ENCODE measurements around the gene THAP7.

THAP7 gene

DNA sequence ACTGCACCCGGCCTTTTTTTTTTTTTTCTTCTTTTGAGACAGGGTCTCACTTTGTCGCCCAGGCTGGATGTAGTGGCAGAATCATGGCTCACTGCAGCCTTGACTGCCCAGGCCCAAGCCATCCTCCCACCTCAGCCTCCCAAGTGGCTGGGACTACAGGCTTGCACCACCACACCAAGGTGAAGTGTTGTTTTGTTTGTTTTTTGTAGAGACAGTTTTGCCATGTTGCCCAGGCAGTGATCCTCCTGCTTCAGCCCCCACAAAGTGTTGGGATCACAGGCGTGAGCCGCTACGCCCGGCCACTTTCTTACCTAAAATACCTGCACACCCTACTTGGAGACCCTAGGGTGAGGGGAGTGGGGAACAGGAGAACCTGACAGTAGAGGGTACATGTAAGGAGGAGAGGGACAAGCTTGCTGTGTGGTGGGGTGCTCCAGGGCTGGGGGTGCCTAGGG lies 39.4 kb downstream of the THAP7 start:
- no peak for ATAC-seq (ENCODE audit: insufficient read depth, low read depth)
- H3K9ac ChIP-seq (ENCODE audit: low read depth, low read length): no peak overlapping the region
- no peaks in the 10 kb centered on the region for H3K9me3 ChIP-seq (ENCODE audit: insufficient read depth, low read length, severe bottlenecking)
- H3K27ac ChIP-seq (ENCODE audit: low read length): no peak overlapping the region
- H3K27me3 ChIP-seq (ENCODE audit: insufficient read depth, low read length, poor library complexity): peaks cover 34% of the 10 kb centered on the region
- peaks cover 14% of the 10 kb centered on the region for H4K20me1 ChIP-seq (ENCODE audit: insufficient read depth, low read length)
- no peak overlapping the region for H2AFZ ChIP-seq (ENCODE audit: low read depth, low read length)
- no peaks in the 10 kb centered on the region for H3K79me2 ChIP-seq (ENCODE audit: insufficient read depth, low read length)
- peaks cover 3% of the 10 kb centered on the region; the same call in 1 of the 2 replicates for H3K4me1 ChIP-seq (ENCODE audit: insufficient read depth, low read length)
- H3K4me3 ChIP-seq (ENCODE audit: low read depth in 1 of 2, low read length in 2 of 2): no peak overlapping the region
- TF ChIP-seq CTCF (IDR thresholded peaks at IDR 0.05; ENCODE audit: borderline replicate concordance, extremely low read depth, low read length, poor library complexity, severe bottlenecking) (no peak), EZH2 (IDR thresholded peaks at IDR 0.05; ENCODE audit: borderline replicate concordance, low read depth, low read length, severe bottlenecking) (no peak)
- H3K36me3 ChIP-seq (ENCODE audit: insufficient read depth, low read length): no peaks in the 10 kb centered on the region
- H3K4me2 ChIP-seq (ENCODE audit: insufficient read depth, low read length): no peak overlapping the region
- no peak for DNase-seq

- no peak for DNase-seq
- TF ChIP-seq EZH2 (IDR thresholded peaks at IDR 0.05; ENCODE audit: borderline replicate concordance, low read depth, low read length, severe bottlenecking) (no peak), CTCF (IDR thresholded peaks at IDR 0.05; ENCODE audit: borderline replicate concordance, extremely low read depth, low read length, poor library complexity, severe bottlenecking) (no peak)
- Histone ChIP-seq H3K4me3 (ENCODE audit: low read depth in 1 of 2, low read length in 2 of 2) (no peak overlapping the region), H3K4me2 (ENCODE audit: insufficient read depth, low read length) (no peak overlapping the region), H2AFZ (ENCODE audit: low read depth, low read length) (no peak overlapping the region), H3K27ac (ENCODE audit: low read length) (no peak overlapping the region), H3K27me3 (ENCODE audit: insufficient read depth, low read length, poor library complexity) (peaks cover 27% of the 10 kb centered on the region), H4K20me1 (ENCODE audit: insufficient read depth, low read length) (peaks cover 22% of the 10 kb centered on the region), H3K9me3 (ENCODE audit: insufficient read depth, low read length, severe bottlenecking) (no peaks in the 10 kb centered on the region), H3K4me1 (ENCODE audit: insufficient read depth, low read length) (peaks cover 3% of the 10 kb centered on the region; the same call in 1 of the 2 replicates), H3K79me2 (ENCODE audit: insufficient read depth, low read length) (no peaks in the 10 kb centered on the region), H3K36me3 (ENCODE audit: insufficient read depth, low read length) (no peaks in the 10 kb centered on the region), H3K9ac (ENCODE audit: low read depth, low read length) (no peak overlapping the region)
- ATAC-seq (ENCODE audit: insufficient read depth, low read depth): no peak
Observed at GRCh38 chr22:20960609-20961008, 41.3 kb downstream of the THAP7 start.

GRCh38 chr22:20959578-20960461 lies 42.1 kb downstream of the THAP7 start:
- peaks cover 18% of the 10 kb centered on the region; the same call in 1 of the 2 replicates for H4K20me1 ChIP-seq (ENCODE audit: insufficient read depth, low read length)
- no peak overlapping the region for H3K4me3 ChIP-seq (ENCODE audit: low read depth in 1 of 2, low read length in 2 of 2)
- no peak overlapping the region for H3K27ac ChIP-seq (ENCODE audit: low read length)
- no peak overlapping the region for H2AFZ ChIP-seq (ENCODE audit: low read depth, low read length)
- H3K9me3 ChIP-seq (ENCODE audit: insufficient read depth, low read length, severe bottlenecking): no peaks in the 10 kb centered on the region
- H3K36me3 ChIP-seq (ENCODE audit: insufficient read depth, low read length): no peaks in the 10 kb centered on the region
- H3K79me2 ChIP-seq (ENCODE audit: insufficient read depth, low read length): no peaks in the 10 kb centered on the region
- peaks cover 21% of the 10 kb centered on the region for H3K27me3 ChIP-seq (ENCODE audit: insufficient read depth, low read length, poor library complexity)
- TF ChIP-seq CTCF (IDR thresholded peaks at IDR 0.05; ENCODE audit: borderline replicate concordance, extremely low read depth, low read length, poor library complexity, severe bottlenecking) (no peak), EZH2 (IDR thresholded peaks at IDR 0.05; ENCODE audit: borderline replicate concordance, low read depth, low read length, severe bottlenecking) (no peak)
- no peak overlapping the region for H3K4me2 ChIP-seq (ENCODE audit: insufficient read depth, low read length)
- no peak for DNase-seq
- H3K9ac ChIP-seq (ENCODE audit: low read depth, low read length): no peak overlapping the region
- peaks cover 3% of the 10 kb centered on the region; the same call in 1 of the 2 replicates for H3K4me1 ChIP-seq (ENCODE audit: insufficient read depth, low read length)
- ATAC-seq (ENCODE audit: insufficient read depth, low read depth): no peak

Measured in DND-41 (cell line).